GM19239 (cell line): ENCODE results near the gene RPL32.
"Not testable (repeated sequence)": the region's sequence is repeated elsewhere in the genome, so short reads cannot be mapped to it uniquely, and the experiment has no call there.

Source experiments
- DNase-seq: peaks from one replicate; pipeline ENCODE4 v3.0.0; 2011; ENCODE audit warnings: low spot score; ENCODE audit not compliant: insufficient read length
- FAIRE-seq: peaks from 2 replicates; lab custom pipeline; 2011; peaks lifted over from hg19 to GRCh38; lab: Jason Lieb, UNC

Gene RPL32

DNA sequence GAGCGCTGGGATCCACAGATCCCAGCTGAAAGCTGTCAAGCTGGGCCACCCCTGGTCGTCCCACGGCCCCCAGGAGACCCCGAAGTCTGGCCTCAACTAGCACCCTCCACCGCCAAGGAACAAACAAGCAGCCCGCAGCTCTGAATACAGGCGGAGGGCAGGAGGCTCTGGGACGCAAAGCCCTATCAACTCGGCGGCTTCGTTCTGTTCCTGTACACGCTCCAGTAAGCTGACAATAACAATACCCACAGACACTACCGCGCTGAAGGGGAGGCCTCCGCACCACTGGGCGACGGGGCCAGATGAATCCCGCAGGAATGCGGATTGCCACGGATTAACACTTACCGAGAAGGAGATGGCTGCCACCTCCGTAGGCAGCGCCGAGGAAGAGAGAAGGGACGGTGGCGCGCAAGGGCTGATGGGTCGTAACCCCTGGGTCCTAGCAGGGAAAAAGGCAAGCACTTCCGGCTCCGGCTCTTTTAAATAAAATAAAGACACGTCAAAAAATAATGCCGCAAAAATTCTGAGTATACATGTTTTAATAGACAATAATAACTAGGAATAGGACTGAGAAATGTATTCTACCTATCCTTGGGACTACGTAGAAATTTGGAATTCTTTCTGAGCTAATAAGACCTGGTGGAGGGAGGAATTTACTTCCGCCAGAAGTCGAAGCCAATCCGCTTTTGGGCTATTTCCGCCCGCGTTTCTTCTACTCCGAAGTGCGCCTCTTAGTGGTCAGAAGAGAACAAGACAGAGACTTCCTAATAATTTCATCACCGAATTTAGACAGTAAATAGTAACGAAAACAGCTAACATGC, at the start of gene RPL32:
Gene RPL32, minus strand, starts transcription at position 417 of the 821 bp plus-strand sequence. CDS start 1,328 bp downstream, outside the sequence.
- peak; percentile 78 for FAIRE-seq
- peak; percentile 74 for DNase-seq

DNA sequence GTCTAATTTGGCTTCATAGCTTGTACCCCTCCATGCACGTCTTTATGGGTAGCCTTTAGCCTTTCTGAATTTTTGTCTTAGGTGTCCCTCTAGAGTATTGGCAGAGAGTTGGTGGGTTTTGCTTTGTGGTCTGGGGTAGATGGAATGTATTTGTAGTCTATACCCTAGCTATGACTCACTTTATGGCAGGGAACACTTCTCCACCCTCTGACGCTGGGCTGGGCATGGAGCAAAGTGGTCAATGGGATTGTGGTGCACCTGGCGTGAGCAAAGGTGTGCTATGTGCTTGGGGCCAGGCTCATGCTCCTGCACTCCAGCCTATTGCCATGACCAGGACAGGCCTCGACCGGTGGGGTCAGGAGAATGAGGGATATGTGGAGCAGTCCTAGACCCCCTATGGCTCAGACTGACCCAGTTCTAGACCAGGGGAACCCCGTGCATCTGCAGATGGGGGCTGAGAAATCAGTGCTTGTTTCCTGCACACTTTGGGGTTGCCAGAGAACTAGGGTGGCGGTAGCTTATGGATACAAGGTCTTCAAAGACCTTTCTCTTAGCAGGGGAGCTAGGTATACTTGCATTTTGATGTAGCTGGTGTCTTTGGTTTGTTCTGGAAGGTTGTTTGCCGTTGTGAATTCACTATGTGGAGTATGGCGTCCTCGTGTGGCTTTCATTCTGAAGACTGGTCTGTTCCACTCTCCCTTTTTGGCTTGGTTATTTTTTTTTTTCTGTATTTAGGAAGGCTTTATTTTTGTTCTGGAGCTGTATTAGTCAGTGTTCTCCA, 49.4 kb upstream of the RPL32 start:
- FAIRE-seq, result no peak

DNA sequence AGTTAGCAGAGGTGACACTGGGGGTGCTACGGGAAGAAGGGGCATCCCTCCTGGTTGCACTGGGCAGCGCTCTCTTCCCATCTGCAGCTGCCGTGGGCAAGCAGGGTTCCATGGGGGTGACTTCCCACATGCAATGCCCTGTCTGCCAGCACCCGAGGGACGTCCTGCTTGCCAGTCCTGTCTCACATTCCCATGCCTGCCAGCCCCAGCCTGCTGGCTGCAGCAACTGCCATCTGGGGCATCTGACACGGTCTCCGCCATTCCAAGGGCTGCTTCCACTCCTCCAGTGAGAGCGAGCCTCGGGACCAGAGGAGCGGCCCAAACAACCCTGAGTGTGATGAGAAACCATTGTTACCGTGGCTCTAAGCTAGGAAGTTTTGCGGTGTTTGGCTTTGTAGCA, 45.4 kb upstream of the RPL32 start:
- DNase-seq, result no peak

More for the DNA sequence above, 49.4 kb upstream of the RPL32 start:
- no peak for DNase-seq

DNA sequence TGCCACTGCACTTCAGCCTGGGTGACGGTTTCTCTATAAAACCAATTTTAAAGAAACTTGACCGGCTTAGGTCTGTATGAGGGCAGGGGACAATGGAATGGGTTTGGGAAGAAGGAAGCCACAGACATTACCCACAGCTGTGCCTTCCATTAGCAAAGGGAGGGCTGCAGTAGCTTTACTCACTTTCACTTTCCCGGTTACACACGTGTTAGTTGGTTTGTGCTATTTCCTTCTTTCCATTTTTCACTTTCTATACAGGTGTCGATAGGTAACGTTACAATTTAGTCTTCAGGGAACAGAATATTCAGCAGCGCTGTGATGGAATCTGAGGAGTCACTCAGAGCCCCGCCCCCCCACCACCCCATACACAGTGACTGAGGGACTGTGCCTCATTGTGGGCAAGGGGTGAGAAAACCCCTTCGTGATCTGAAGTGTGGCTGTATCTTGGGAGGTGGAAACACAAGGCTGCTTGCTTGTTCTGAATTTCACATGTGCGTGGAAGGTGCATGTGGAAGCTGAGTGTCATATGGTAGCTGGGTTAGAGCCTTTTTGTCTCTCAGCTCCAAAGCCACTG, 44.8 kb upstream of the RPL32 start:
- DNase-seq (no peak), FAIRE-seq (peak; percentile 85)

More for the DNA sequence above, 45.4 kb upstream of the RPL32 start:
- FAIRE-seq, result no peak

DNA sequence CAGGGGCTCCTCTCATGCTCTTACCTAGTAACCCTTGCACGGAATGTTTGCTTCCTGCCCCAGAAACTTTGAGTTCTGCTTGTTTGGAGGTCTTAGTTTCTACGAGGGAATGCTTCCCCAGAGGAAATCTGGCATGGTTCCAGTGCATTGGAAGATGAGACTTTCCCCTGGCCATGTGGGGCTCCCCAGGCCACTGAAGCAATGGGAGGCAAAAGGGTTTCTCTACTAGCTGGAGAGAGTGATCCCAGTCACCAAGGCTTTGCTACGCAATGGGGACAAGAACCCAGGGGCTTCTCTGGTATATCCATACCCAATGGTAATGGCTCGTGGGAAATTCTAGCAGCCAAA, 44.2 kb upstream of the RPL32 start:
- DNase-seq, result no peak
- FAIRE-seq, result no peak

DNA sequence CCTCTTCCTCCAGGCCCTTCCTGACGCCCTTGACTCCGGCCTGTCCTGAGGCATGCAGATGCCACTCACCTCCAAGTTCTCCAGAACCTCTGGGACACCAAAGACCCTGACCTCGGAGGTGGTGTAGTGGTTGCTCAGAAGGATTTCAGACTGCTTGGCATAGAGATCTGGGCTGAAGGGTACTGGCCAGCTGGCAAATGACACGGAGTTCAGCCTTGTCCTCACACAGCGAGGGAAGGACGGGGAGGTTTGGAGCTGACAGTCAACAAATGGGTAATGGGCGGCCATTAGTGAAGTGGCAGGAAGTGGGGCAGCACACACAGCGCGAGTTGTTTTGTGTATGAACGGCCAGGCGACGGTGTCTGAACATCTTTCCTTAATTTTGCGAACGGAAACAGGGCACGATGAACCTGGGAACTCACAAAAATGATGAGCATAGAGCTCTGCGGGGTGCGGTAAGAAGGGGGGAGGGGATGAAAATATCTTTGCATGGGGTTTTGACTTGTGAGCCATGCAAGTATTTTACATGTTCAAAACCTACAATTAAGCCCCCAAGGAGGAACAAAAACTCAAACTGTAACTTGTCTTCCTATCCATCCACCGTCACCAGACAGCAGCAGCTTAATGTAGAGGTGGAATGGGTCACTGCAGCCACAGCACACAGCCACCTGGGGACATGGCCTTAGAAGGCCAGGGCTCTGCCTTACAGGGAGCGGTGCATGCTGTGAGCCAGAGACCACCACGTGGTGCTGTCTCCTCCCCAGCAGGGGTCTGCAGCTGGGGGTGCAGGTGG, 43.6 kb upstream of the RPL32 start:
- FAIRE-seq, result peak; percentile 76
- no peak for DNase-seq

DNA sequence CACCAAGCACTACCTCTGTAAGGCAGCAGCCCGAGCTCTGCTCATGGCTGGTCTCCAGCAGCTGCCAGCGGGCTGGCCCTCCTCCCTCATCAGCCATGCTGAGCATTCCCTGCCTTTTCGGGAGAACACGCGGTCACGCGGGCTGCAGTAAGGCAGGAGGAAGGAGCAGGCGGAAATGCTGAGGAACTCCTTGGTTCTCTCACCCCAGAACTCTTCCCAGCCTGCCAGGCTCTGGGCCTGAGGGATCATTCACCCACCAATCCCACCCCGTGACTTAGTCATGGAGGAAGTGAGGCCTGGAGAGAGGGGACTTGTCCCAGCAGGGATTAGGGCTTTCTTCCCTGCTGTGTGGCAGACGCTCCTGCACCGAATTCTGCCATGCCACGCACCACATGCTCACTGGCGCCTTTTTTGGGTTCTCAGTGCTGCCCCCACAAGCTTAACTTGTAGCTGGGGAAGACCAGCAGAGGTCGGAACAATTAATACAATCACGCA, 42.9 kb upstream of the RPL32 start:
- DNase-seq (no peak), FAIRE-seq (no peak)

DNA sequence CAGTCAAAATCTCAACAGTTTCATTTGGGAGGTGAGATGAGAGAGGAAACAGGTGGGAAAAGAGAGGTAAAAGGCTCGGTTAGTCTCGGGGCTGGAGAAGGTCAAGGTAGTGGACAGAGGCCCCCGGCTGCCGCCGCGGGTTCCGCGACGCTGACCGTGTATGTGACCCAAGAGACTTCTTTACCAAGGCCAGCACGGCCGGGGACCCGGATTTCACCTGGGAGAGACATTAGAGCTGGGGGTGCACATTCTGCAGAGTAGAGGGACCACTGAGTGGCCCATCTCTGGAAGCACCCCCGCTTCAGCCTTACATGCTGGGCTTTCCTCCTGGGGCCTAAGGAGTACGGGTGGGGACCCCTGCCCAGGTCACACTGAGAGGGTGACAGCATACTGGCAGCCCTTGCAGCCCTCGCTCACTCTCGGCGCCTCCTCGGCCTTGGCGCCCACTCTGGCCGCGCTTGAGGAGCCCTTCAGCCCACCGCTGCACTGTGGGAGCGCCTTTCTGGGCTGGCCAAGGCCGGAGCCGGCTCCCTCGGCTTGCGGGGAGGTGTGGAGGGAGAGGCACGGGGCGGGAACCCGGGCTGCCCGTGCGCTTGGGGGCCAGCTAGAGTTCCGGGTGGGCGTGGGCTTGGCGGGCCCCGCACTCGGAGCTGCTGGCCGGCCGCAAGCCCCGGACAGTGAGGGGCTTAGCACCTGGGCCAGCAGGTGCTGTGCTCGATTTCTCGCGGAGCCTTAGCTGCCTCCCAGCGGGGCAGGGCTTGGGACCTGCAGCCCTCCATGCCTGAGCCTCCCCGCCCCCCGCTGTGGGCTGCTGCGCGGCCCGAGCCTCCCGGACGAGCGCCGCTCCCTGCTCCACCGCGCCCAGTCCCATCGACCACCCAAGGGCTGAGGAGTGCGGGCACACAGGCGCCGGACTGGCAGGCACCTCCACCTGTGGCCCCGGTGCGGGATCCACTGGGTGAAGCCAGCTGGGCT, 41.3 kb upstream of the RPL32 start:
- no peak for FAIRE-seq

DNA sequence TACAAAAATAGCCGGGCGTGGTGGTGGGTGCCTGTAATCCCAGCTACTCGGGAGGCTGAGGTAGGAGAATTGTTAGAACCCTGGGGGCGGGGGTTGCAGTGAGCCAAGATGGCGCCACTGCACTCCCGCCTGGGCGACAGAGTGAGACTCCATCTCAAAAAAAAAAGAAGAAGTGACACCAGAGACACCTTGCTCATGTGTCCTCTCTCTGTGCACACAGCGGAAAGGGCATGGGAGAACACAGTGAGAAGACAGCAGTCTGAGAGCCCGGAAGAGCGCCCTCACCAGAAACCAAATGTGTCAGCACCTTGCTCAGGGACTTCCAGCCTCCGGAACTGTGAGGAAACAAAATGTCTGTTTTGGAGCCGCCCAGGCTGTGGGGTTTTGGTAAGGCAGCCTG, 40.5 kb upstream of the RPL32 start:
- not testable (repeated sequence) for FAIRE-seq, DNase-seq

More for the DNA sequence above, 41.3 kb upstream of the RPL32 start:
- no peak for DNase-seq

DNA sequence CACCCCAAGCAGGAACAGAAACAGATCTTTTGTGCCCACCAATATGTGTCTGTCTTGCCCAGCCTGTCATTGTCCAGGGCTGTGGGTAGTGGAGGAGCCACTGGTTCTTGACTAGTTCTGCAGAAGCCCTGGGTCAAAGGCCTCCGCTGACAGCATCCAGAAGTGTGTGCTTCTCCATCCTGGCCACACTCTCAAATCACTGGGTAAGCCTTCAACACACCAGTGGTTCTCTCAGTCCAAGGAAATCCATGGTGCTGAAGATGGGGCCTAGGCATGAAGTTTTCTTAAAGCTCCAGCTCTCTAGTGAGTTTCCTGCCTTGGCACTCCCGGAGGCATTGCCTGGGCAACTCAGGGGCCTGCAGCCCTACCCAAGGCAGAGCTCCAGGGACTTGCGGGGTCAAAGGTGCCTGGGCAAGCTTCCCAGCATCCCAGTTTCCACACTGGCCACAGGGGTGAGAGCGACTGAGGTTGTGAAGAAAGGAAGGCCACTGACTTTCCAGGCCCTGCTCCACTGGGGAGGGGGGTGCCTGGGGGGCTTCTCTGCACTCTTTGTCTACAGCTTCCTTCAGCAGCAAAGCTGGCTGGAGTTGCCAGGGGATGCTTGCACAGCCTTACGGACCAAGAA, 37.9 kb upstream of the RPL32 start:
- DNase-seq, result no peak
- no peak for FAIRE-seq

DNA sequence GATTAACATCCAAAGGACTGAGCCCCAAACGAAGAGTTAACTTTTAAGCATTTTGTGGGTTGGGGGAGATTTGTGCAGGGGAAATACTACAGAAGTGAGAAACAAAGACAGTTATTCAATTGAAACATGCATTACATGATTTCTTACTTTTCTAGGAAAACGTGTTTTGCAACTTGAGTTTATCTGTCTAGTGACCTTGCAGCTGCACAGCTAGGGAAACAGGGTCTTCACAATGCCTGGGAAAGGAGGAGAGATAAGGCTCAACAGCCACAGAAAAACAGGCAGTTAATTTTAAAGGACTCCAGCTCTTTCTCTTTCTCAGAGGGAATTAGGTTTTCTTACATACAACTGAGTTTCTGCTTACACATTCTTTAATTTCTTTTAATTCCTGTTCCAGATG, 37.4 kb upstream of the RPL32 start:
- DNase-seq, FAIRE-seq: not testable (repeated sequence)

DNA sequence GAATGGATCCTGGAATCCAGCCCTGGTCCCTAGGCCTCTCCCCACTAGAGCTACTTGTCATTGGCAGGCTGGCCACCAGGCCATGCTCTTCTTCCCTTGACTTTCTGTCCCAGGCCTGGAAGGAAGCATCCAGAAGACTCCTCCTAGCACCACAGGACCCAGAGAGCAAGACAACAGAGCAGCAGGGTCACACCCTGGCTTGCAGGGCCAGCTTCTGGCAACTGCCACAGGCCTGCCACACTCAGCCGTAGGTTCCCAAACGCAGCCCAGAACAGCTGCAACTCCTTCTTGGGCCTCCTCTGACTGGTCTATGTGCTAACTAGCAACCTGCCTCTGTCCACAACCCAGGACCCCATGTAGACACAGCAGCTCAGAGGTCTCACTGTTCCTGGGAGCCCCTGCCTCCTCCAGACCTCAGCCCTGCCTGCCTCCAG, 36.8 kb upstream of the RPL32 start:
- no peak for DNase-seq
- no peak for FAIRE-seq

DNA sequence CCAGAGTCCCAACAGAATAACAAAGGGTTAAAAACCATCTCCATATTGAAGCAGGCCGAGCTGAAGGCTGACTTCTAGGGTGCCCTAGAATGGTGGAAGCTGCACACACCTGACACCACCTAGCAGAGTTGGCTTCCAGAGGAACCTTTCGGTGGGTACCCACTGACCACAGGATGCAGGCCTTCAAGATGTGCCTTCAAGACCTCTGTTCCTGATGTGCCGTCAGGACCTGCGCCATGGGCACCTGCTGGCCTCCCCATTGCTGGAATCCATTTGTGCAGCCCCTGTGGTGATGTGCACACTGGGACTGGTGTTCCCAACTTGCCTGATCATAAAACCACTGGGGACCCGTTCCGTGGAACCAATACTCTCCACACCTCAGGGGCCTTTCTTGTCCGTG, 35.7 kb upstream of the RPL32 start:
- FAIRE-seq, result no peak

DNA sequence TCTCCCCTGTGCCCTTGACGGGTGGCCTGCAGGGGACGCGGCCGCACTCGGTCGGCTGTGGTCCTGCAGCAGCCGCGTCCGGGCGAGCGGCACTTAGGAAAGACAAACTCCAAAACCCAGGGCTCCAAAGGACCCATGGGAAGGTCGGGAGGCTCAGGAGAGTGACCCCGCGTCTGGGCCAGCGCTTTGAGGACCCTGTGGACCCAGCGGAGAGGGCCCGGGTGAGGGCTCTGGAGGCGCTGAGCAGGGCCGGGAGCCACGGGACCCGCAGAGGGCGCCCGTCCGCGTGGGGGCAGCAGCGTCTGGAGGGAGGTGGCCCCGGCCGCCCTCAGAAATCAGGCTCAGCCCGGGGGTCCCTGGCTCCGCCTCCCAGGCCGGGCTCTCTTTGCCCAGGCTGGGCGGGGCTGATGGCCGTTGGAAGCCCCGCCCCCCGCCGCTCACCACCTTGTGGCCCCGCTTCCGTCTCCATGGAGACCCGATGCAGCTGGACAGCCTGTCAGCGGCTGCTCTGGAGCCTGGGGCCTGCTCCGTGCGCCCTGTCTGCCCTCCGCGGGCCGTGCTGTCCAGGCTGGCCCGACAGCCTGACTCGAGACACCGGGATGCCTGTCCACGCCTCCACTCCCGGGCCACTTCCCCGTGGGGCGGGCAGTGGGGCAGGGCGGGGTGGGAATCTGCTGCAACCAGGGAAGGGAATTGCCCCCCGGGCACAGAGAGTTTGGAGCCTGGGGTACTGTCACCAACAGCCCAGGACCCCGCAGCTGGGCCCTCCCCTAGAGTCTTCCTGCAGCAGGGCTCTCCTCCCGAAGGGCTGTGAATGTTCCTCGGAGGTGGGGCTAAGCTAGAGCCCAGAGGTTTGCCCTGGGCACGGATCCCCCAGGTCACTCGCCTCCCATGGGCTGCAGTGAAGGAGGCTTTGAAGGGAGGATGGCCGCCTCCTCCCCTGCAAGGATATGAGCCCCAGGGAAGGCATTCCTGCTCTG, 34.8 kb upstream of the RPL32 start:
- FAIRE-seq (no peak), DNase-seq (no peak)

More for the DNA sequence above, 35.7 kb upstream of the RPL32 start:
- DNase-seq, result no peak

DNA sequence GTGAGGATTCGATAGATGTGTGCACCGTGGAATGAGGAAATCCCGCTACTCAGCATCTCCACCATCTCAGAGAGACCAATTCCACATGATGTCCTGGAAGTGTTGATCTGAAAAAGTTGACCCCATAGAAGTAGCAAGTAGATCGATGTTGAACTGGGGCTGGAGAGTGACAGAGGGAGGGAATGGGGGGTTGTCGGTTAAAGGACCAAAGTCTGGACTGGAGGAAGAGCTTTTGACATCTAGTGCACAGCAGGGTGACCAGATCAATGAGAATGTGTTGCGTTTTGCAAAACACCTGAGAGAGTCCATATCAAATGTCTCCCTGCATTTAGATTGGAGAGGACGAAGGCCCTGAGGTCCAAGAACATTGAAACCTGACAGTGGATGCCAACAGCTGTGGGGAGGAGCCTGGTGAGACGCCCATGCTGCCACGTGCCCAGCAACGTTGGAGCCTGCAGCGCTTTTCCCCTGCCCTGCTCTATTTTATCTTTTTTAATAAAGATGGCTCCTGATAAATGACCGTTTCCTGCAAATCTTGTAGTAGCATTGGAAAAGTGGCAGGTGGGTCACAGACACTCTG, 30.1 kb upstream of the RPL32 start:
- FAIRE-seq, result no peak
- DNase-seq, result no peak

DNA sequence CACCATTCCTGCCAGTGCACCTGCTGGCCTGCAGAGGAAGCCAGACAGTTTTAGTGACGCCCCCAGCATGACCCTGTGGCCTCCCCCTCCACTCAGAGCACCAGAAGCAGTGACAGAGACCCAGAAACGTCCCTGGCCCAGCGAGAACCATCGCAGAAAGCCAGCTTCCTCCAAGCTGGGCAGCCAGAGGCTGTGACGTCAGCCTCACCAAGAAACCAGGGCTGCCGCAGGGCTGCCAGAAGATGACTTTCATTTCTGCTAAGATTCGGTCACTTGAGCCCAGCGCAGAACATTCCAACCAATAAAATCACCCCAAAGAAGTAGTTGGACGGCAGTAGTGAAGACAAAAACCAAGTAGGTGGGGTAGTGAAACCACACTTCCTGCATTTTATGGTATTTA, 29.6 kb upstream of the RPL32 start:
- FAIRE-seq (no peak), DNase-seq (no peak)

DNA sequence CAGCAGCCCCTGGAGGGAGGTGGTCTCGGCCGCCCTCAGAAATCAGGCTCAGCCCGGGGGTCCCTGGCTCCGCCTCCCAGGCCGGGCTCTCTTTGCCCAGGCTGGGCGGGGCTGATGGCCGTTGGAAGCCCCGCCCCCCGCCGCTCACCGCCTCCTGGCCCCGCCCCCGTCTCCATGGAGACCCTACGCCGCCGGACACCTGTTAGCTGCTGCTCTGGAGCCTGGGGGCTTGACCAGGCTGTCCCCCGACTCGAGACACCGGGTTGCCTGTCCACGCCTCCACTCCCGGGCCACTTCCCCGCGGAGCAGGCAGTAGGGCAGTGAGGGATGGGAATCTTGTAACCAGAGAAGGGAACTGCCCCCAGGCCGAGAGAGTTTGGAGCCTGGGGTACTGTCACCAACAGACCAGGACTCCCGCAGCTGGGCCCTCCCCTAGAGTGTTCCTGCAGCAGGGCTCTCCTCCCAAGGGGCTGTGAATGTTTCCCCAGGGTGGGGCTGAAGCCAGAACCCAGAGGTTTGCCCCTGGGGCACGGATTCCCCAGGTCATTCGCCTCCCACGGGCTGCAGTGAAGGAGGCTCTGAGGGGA, 27.8 kb upstream of the RPL32 start:
- FAIRE-seq (no peak), DNase-seq (peak; percentile 67)
